H9 (cell line): ENCODE measurements around the gene CSNK1E. TPM values are rescaled to one million over a fixed set of nuclear protein-coding genes. Genes with fewer than 3 reads are reported as not detected.

ENCODE experiments used
- DNase-seq: peaks from one replicate; pipeline ENCODE4 v3.0.0-alpha.2; 2017
- H2AFZ ChIP-seq: one replicate; pipeline ENCODE4 v1.6.1; 2013; ENCODE audit warnings: mild to moderate bottlenecking, low read length, control low read depth, moderate library complexity
- H2AK5ac ChIP-seq: 2 replicates; pipeline ENCODE4 v1.6.1; 2013; ENCODE audit warnings: low read length, control low read depth, mixed read lengths; ENCODE audit not compliant: insufficient read length
- H2BK120ac ChIP-seq: one replicate; pipeline ENCODE4 v1.6.1; 2013; ENCODE audit warnings: low read depth, mild to moderate bottlenecking, low read length, control low read depth, inconsistent platforms; ENCODE audit not compliant: poor library complexity, severe bottlenecking
- H2BK12ac ChIP-seq: 2 replicates; pipeline ENCODE4 v1.6.1; 2013; ENCODE audit warnings: low read length, control low read depth, mixed read lengths, low read depth; ENCODE audit not compliant: insufficient read length
- H2BK15ac ChIP-seq: 2 replicates; pipeline ENCODE4 v1.6.1; 2013; ENCODE audit warnings: low read depth, low read length, control low read depth
- H2BK20ac ChIP-seq: one replicate; pipeline ENCODE4 v1.6.1; 2013; ENCODE audit warnings: low read depth, mild to moderate bottlenecking, low read length, control low read depth, inconsistent platforms; ENCODE audit not compliant: poor library complexity, severe bottlenecking
- H2BK5ac ChIP-seq: 2 replicates; pipeline ENCODE4 v1.6.1; 2013; ENCODE audit warnings: low read length, control low read depth, mixed read lengths; ENCODE audit not compliant: insufficient read length
- H3K14ac ChIP-seq: 2 replicates; pipeline ENCODE4 v1.6.1; 2013; ENCODE audit warnings: low read length, control low read depth; ENCODE audit not compliant: insufficient read depth
- H3K18ac ChIP-seq: 2 replicates; pipeline ENCODE4 v1.6.1; 2013; ENCODE audit warnings: low read depth, mild to moderate bottlenecking, mixed read lengths, low read length, control low read depth; ENCODE audit not compliant: insufficient read length
- H3K23ac ChIP-seq: 2 replicates; pipeline ENCODE4 v1.6.1; 2013; ENCODE audit warnings: low read length, control low read depth, mixed read lengths, low read depth; ENCODE audit not compliant: insufficient read length
- H3K23me2 ChIP-seq: 2 replicates; pipeline ENCODE4 v1.6.1; 2013; ENCODE audit warnings: low read depth, mild to moderate bottlenecking, mixed read lengths, low read length, control low read depth; ENCODE audit not compliant: insufficient read length, poor library complexity, severe bottlenecking
- H3K27ac ChIP-seq: 2 replicates; pipeline ENCODE4 v1.5.1; 2013; ENCODE audit warnings: low read length, control low read depth, mixed read lengths, low read depth; ENCODE audit not compliant: insufficient read length
- H3K27me3 ChIP-seq: 2 replicates; pipeline ENCODE4 v1.6.1; 2013; ENCODE audit warnings: low read length, control low read depth, inconsistent platforms; ENCODE audit not compliant: insufficient read depth
- H3K4ac ChIP-seq: 2 replicates; pipeline ENCODE4 v1.6.1; 2013; ENCODE audit warnings: low read depth, mild to moderate bottlenecking, control low read depth, inconsistent platforms, low read length, moderate library complexity
- H3K4me1 ChIP-seq: 2 replicates; pipeline ENCODE4 v1.6.1; 2013; ENCODE audit warnings: low read length, control low read depth, inconsistent platforms; ENCODE audit not compliant: insufficient read depth
- H3K4me2 ChIP-seq: 2 replicates; pipeline ENCODE4 v1.6.1; 2013; ENCODE audit warnings: low read length, control low read depth, mixed read lengths; ENCODE audit not compliant: insufficient read length, insufficient read depth
- H3K56ac ChIP-seq: 2 replicates; pipeline ENCODE4 v1.6.1; 2013; ENCODE audit warnings: low read depth, mild to moderate bottlenecking, mixed read lengths, low read length, control low read depth; ENCODE audit not compliant: insufficient read length
- H3K79me1 ChIP-seq: 2 replicates; pipeline ENCODE4 v1.6.1; 2013; ENCODE audit warnings: low read depth, mild to moderate bottlenecking, moderate library complexity, low read length, control low read depth, inconsistent platforms; ENCODE audit not compliant: insufficient read depth, poor library complexity, severe bottlenecking
- H3K79me2 ChIP-seq: 2 replicates; pipeline ENCODE4 v1.6.1; 2013; ENCODE audit warnings: low read length, control low read depth, inconsistent platforms; ENCODE audit not compliant: insufficient read depth
- H3K9ac ChIP-seq: 2 replicates; pipeline ENCODE4 v1.6.1; 2013; ENCODE audit warnings: low read length, control low read depth, mixed read lengths; ENCODE audit not compliant: insufficient read length; ENCODE audit errors: extremely low read depth
- H3K9me3 ChIP-seq: one replicate; pipeline ENCODE4 v1.6.1; 2013; ENCODE audit warnings: low read depth, low read length, inconsistent platforms; ENCODE audit not compliant: control insufficient read depth
- H3T11ph ChIP-seq: one replicate; pipeline ENCODE4 v1.6.1; 2013; ENCODE audit warnings: mild to moderate bottlenecking, low read length, control low read depth, inconsistent platforms
- H4K20me1 ChIP-seq: one replicate; pipeline ENCODE4 v1.6.1; 2013; ENCODE audit not compliant: control insufficient read depth, insufficient read length, insufficient read depth
- H4K5ac ChIP-seq: 2 replicates; pipeline ENCODE4 v1.6.1; 2013; ENCODE audit warnings: low read depth, mild to moderate bottlenecking, mixed read lengths, low read length, control low read depth; ENCODE audit not compliant: insufficient read length
- H4K8ac ChIP-seq: replicated peaks from 2 replicates; pipeline ENCODE4 v1.6.1; 2013; ENCODE audit warnings: low read length, control low read depth, mixed read lengths, low read depth; ENCODE audit not compliant: insufficient read length
- H4K91ac ChIP-seq: 2 replicates; pipeline ENCODE4 v1.6.1; 2013; ENCODE audit warnings: low read depth, mild to moderate bottlenecking, moderate library complexity, mixed read lengths, low read length, control low read depth; ENCODE audit not compliant: insufficient read length
- H3K27ac Mint-ChIP-seq, 3 experiments: 2 replicates in 2 of 3; 3 replicates in 1 of 3; pipeline ENCODE4 v1.8.0; 2020 to 2021; ENCODE audit warnings: mixed read lengths in 3 of 3, mild to moderate bottlenecking in 1 of 3, moderate library complexity in 1 of 3
- H3K27me3 Mint-ChIP-seq: 2 replicates; pipeline ENCODE4 v1.8.0; 2021; ENCODE audit warnings: low read depth, mild to moderate bottlenecking, moderate library complexity, mixed read lengths
- H3K36me3 Mint-ChIP-seq, 3 experiments: 2 replicates in 2 of 3; 3 replicates in 1 of 3; pipeline ENCODE4 v1.8.0; 2020 to 2021; ENCODE audit warnings: low read depth in 3 of 3, mixed read lengths in 3 of 3; ENCODE audit not compliant: insufficient read depth in 1 of 3
- H3K4me1 Mint-ChIP-seq, 2 experiments: 2 replicates each; pipeline ENCODE4 v1.8.0; 2020; ENCODE audit warnings: mixed read lengths in 2 of 2
- H3K4me3 Mint-ChIP-seq, 2 experiments: 2 replicates in 1 of 2; 3 replicates in 1 of 2; pipeline ENCODE4 v1.8.0; 2020 to 2021; ENCODE audit warnings: mild to moderate bottlenecking in 2 of 2, mixed read lengths in 2 of 2, moderate library complexity in 1 of 2
- H3K9me3 Mint-ChIP-seq, 2 experiments: 2 replicates in 1 of 2; 3 replicates in 1 of 2; pipeline ENCODE4 v1.8.0; 2020; ENCODE audit warnings: mild to moderate bottlenecking in 2 of 2, mixed read lengths in 2 of 2, moderate library complexity in 1 of 2
- CTCF ChIP-seq: fragments of 200-600 bp; sonication (generic); conservative IDR thresholded peaks from 3 replicates; pipeline ENCODE4 v1.8.0; 2021; ENCODE audit warnings: antibody characterized with exemption, mild to moderate bottlenecking
- WGBS: extraction: QIAGEN DNeasy Blood & Tissue Kit; methylation state at CpG from one replicate; pipeline ENCODE4 v1.1.7; 2013; ENCODE audit warnings: missing lambda C conversion rate, low lambda C conversion rate, mixed read lengths; ENCODE audit not compliant: insufficient read length; ENCODE audit errors: extremely low coverage; 5-methylcytosine and 5-hydroxymethylcytosine counted together
- total RNA-seq: library from RNA; stranded (reverse); gene quantifications from 2 replicates; pipeline ENCODE4 v1.2.1, GENCODE V29; 2021

Gene CSNK1E
- total RNA-seq, 1 experiment from 2014 or later: 236 TPM

- H3K23me2 ChIP-seq: no peaks in the 10 kb centered on the region
- H3T11ph ChIP-seq: no peak overlapping the region
- Mint-ChIP-seq H3K27me3 (no peaks in the 10 kb centered on the region), H3K4me1 (peaks cover 0 to 4% of the 10 kb centered on the region in 2 experiments; a peak in 1 of 4 replicates), H3K4me3 (no peak overlapping the region), H3K36me3 (peaks cover 14 to 47% (median 25%) of the 10 kb centered on the region in 3 experiments), H3K27ac (no peak overlapping the region), H3K9me3 (0 out of 5 replicates have a peak, but pooled peaks cover 0 to 2% of the 10 kb centered on the region in 2 experiments)
- no peak overlapping the region for H3K9ac ChIP-seq
- H3K4ac ChIP-seq: no peak overlapping the region
- no peak overlapping the region for H3K56ac ChIP-seq
- H3K9me3 ChIP-seq: no peaks in the 10 kb centered on the region
- H3K79me1 ChIP-seq: no peaks in the 10 kb centered on the region
- no peak overlapping the region for H4K5ac ChIP-seq
- no peak for DNase-seq
- no peak overlapping the region for H2AFZ ChIP-seq
- H4K20me1 ChIP-seq: no peaks in the 10 kb centered on the region
- no peak overlapping the region for H2BK120ac ChIP-seq
- H3K14ac ChIP-seq: no peak overlapping the region
- H4K91ac ChIP-seq: no peak overlapping the region
- no peak overlapping the region for H3K18ac ChIP-seq
- H3K27me3 ChIP-seq: no peaks in the 10 kb centered on the region
- no CpG with 5 or more reads among the region's 3 CpGs for WGBS
- TF ChIP-seq CTCF: no peak
- H2BK5ac ChIP-seq: no peak overlapping the region
- H4K8ac ChIP-seq: no peak overlapping the region
- no peak overlapping the region for H3K4me2 ChIP-seq
- peaks cover 3% of the 10 kb centered on the region; the same call in 1 of the 2 replicates for H3K79me2 ChIP-seq
- H2BK12ac ChIP-seq: no peak overlapping the region
- H2BK20ac ChIP-seq: no peak overlapping the region
- no peak overlapping the region for H3K27ac ChIP-seq
- H2BK15ac ChIP-seq: no peak overlapping the region
- H3K23ac ChIP-seq: no peak overlapping the region
- H2AK5ac ChIP-seq: no peak overlapping the region
- H3K4me1 ChIP-seq: no peaks in the 10 kb centered on the region
Observed at GRCh38 chr22:38249301-38249700, 67.9 kb downstream of the CSNK1E start.
